GM06990 (cell line): ENCODE data around the gene DIP2B.

Source experiments
- DNase-seq: peaks from one replicate; pipeline ENCODE4 v3.0.0-alpha.2; 2011; ENCODE audit not compliant: insufficient read length; ENCODE audit errors: extremely low read depth
- H3K27me3 ChIP-seq: replicated peaks from 2 replicates; pipeline ENCODE4 v1.6.0; 2011; ENCODE audit warnings: low read length; ENCODE audit not compliant: control insufficient read depth, insufficient read depth
- H3K36me3 ChIP-seq: 2 replicates; pipeline ENCODE4 v1.5.1; 2011; ENCODE audit warnings: low read length; ENCODE audit not compliant: control insufficient read depth, insufficient read depth
- H3K4me3 ChIP-seq: replicated peaks from 2 replicates; pipeline ENCODE4 v1.5.1; 2011; ENCODE audit warnings: low read depth, mild to moderate bottlenecking, control low read depth, low read length
- TF ChIP-seq, protein P1 (sequence below): IDR thresholded peaks from 2 replicates; pipeline ENCODE4 v1.5.1; 2011; ENCODE audit warnings: low read length, control low read depth, mild to moderate bottlenecking, inconsistent platforms; ENCODE audit not compliant: insufficient read depth, poor library complexity, severe bottlenecking

Gene DIP2B

DNA sequence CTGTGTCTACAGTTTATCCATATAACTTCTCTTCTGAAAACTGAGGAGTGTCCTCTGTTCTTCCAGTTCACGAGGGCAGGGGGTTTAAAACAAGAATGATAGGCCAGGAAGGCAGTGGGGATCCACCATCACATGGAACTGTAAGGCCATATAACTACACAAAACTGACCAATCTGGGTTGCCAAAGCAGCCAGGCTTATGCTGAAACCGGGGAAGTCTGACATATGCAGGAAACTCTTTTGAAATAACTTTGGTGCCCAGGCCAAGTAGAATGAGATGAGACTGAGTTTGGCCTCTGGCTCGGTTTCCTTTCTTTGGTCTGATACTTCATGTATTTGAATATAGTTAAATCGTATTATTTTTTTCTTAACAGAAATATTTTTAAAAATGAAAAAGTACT is 241.1 kb downstream of the DIP2B start:
- H3K27me3 ChIP-seq = no peaks in the 10 kb centered on the region
- DNase-seq = no peak
- no peak overlapping the region for H3K4me3 ChIP-seq
- TF ChIP-seq, protein P1, sequence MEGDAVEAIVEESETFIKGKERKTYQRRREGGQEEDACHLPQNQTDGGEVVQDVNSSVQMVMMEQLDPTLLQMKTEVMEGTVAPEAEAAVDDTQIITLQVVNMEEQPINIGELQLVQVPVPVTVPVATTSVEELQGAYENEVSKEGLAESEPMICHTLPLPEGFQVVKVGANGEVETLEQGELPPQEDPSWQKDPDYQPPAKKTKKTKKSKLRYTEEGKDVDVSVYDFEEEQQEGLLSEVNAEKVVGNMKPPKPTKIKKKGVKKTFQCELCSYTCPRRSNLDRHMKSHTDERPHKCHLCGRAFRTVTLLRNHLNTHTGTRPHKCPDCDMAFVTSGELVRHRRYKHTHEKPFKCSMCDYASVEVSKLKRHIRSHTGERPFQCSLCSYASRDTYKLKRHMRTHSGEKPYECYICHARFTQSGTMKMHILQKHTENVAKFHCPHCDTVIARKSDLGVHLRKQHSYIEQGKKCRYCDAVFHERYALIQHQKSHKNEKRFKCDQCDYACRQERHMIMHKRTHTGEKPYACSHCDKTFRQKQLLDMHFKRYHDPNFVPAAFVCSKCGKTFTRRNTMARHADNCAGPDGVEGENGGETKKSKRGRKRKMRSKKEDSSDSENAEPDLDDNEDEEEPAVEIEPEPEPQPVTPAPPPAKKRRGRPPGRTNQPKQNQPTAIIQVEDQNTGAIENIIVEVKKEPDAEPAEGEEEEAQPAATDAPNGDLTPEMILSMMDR = no peak
- peaks cover 16% of the 10 kb centered on the region for H3K36me3 ChIP-seq

DNA sequence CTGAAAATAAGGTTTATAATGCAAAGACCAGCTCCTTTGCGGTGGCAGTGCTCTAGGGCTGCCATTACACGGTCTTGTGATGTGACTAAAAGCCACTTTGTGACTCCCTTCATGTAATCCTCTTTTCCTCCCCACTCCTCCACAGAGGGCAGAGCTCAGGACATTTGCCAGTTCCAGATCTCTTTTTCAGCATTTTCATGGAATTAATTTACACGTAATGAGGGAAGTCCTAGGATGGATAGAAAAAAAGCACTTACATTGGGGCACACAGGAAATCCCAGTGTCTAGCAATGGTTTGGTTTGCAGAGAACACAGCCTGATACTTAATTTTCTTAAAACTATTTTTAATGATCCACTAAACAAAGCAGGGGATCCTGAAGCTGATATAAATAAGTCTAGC is 241.6 kb downstream of the DIP2B start:
- H3K36me3 ChIP-seq = peaks cover 12% of the 10 kb centered on the region
- DNase-seq = no peak
- H3K27me3 ChIP-seq = no peaks in the 10 kb centered on the region
- TF ChIP-seq, protein P1 = no peak
- no peak overlapping the region for H3K4me3 ChIP-seq

DNA sequence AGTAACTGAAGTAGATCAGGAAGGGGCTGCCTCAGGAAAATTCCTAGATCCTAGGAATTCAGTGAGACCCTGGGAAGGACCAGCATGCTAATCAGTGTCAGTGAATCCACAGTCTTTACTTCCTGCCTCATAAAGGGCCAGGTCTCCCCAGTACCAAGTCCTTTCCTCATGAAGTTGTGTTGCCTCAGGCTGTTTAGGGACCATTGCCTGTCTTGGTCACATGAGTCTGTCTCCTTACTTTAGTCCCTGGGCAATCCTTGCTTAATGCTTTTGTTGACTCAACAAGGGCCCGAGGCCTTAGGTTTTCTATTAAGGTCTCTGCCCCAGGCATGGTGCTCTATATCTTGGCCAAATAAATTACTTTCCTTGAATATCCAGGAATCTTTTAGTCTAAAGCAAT is 243.0 kb downstream of the DIP2B start:
- Histone ChIP-seq H3K36me3 (peaks cover 10% of the 10 kb centered on the region), H3K4me3 (no peak overlapping the region), H3K27me3 (no peaks in the 10 kb centered on the region)
- no peak for DNase-seq
- TF ChIP-seq, protein P1 = no peak

DNA sequence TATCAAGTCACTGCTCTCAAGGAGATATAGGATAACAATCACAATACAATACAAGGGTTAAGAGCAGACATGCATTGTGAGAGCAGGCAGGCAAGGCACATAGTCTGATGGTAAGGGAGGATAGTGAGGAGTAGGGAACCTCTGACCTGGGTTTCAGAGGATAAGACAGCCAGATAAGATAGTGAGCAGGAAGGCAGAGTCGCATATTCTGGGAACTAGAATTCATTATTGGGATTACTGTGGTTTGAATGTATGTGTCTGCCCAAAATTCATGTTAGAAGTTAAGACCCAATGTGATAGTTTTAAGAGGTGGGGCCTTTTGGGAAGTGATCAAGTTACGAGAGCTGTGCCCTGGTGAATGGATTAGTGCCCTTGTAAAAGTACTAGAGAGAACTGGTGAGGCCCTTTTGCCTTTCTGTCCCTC is 244.7 kb downstream of the DIP2B start:
- TF ChIP-seq, protein P1 = no peak
- no peaks in the 10 kb centered on the region for H3K27me3 ChIP-seq
- no peak for DNase-seq
- H3K4me3 ChIP-seq = no peak overlapping the region
- peaks cover 7% of the 10 kb centered on the region for H3K36me3 ChIP-seq

DNA sequence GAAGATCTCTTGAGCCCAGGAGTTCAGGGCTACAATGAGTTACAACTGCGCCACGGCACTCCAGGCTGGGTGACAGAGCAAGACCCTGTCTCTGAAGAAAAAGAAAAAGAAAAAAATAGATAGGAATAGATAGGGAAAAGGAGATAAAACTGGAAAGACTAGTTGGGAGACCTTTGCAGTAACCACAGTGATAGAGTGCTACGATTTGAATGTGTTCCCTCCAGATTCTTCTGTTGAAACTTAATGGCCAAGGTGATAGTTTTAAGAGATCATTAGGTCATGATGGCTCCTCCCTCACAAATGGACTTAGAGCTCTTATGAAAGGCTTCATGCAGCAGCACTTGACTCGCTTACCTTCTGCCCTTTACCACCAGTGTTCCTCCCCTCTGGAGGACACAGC is 245.6 kb downstream of the DIP2B start:
- TF ChIP-seq, protein P1 = no peak
- DNase-seq = no peak
- Histone ChIP-seq H3K27me3 (no peaks in the 10 kb centered on the region), H3K4me3 (no peak overlapping the region), H3K36me3 (peaks cover 7% of the 10 kb centered on the region)

DNA sequence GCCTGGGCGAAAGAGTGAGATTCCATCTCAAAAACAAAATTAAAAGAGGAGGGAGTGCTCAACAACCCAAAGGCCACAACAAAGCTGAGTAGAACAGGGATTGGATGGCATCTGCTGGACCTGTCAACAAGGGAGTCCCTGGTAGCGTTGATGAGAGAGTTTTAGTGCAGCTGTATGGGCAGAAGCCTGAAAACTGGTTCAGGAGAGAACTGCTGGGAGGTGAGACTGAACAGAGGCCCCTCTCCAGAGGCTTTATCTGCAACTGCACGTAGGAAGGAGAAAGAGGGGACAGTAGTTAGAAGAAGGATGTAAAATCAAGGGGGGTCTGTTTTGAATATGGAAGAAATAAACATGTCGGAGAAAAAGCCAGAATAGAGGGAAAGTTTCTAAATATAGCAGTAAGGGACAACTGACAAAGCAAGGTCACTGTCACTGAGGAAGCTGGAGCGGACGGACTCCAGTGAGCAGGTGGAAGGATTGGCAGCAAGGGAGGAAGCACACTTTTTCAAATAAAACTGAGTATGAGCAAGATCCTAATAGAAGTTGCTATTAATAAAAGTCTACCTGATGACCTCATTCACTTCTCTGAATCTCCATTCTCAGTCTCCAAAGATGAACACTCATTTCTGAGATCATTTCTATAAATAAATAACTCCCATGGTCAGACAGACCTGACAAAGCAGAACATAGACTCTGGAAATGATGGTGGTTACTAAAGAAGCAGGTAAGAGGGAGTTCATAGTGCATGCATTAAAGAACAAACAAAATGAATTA is 247.3 kb downstream of the DIP2B start:
- Histone ChIP-seq H3K4me3 (no peak overlapping the region), H3K36me3 (peaks cover 7% of the 10 kb centered on the region), H3K27me3 (no peaks in the 10 kb centered on the region)
- DNase-seq = no peak
- TF ChIP-seq, protein P1 = no peak
